Lower leg skin (tissue), 3 donors: ENCODE measurements around the gene TRMT11.

Experiments used
- POLR2A ChIP-seq, 2 donors: fragments of 450-650 bp; IDR thresholded peaks; one replicate each; pipeline ENCODE4 v1.6.1; 2016 to 2017; ENCODE audit warnings: antibody characterized with exemption in 2 of 2, mild to moderate bottlenecking in 1 of 2, moderate library complexity in 1 of 2
- TF ChIP-seq, protein P1 (sequence below), 3 donors: fragments of 450-650 bp; IDR thresholded peaks; one replicate each; pipeline ENCODE4 v1.5.1; 2016; ENCODE audit warnings: antibody characterized with exemption in 3 of 3, mild to moderate bottlenecking in 3 of 3, moderate library complexity in 2 of 3

GRCh38 chr6:126076992-126077664 is 90.8 kb downstream of the TRMT11 start:
- TF ChIP-seq, protein P1, sequence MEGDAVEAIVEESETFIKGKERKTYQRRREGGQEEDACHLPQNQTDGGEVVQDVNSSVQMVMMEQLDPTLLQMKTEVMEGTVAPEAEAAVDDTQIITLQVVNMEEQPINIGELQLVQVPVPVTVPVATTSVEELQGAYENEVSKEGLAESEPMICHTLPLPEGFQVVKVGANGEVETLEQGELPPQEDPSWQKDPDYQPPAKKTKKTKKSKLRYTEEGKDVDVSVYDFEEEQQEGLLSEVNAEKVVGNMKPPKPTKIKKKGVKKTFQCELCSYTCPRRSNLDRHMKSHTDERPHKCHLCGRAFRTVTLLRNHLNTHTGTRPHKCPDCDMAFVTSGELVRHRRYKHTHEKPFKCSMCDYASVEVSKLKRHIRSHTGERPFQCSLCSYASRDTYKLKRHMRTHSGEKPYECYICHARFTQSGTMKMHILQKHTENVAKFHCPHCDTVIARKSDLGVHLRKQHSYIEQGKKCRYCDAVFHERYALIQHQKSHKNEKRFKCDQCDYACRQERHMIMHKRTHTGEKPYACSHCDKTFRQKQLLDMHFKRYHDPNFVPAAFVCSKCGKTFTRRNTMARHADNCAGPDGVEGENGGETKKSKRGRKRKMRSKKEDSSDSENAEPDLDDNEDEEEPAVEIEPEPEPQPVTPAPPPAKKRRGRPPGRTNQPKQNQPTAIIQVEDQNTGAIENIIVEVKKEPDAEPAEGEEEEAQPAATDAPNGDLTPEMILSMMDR (IDR thresholded peaks at IDR 0.05), result no peak
- TF ChIP-seq POLR2A (IDR thresholded peaks at IDR 0.05), result no peak
